ENCODE data around the gene TAF1C.

DNA sequence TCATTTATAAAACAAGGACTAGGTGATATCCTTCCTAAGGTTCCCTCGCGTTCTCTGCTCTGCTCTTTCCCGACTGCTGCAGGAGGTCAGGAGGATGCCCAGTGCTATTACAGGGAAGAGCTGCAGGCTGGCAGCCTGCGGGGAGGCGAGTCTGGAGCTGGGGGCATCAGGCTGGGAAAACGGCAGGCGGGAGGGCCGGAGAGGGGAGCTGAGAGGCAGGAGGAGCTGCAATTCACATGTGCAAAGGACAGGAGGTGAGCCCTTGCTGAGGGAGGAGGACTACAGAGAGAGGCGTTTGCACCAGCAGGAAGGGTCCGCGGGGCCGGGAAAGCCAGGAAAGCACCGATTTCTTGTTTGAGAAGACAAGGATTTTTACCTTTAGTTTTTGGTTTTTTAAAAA, 12.2 kb upstream of the TAF1C start:
- TF ChIP-seq, protein P1, sequence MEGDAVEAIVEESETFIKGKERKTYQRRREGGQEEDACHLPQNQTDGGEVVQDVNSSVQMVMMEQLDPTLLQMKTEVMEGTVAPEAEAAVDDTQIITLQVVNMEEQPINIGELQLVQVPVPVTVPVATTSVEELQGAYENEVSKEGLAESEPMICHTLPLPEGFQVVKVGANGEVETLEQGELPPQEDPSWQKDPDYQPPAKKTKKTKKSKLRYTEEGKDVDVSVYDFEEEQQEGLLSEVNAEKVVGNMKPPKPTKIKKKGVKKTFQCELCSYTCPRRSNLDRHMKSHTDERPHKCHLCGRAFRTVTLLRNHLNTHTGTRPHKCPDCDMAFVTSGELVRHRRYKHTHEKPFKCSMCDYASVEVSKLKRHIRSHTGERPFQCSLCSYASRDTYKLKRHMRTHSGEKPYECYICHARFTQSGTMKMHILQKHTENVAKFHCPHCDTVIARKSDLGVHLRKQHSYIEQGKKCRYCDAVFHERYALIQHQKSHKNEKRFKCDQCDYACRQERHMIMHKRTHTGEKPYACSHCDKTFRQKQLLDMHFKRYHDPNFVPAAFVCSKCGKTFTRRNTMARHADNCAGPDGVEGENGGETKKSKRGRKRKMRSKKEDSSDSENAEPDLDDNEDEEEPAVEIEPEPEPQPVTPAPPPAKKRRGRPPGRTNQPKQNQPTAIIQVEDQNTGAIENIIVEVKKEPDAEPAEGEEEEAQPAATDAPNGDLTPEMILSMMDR (conservative IDR thresholded peaks at IDR 0.05), result no peak
- TF ChIP-seq ZFX (IDR thresholded peaks at IDR 0.05), result no peak
